ENCODE measurements around the gene ARSG. TPM values are rescaled to one million over a fixed set of nuclear protein-coding genes. Genes with fewer than 3 reads are reported as not detected.

Gene ARSG
- total and polyA plus RNA-seq, 2 donors (not counting 3 experiments of a cell fraction or from before 2014, with no cell fraction given) = 3.9 to 7.0 TPM

GRCh38 chr17:68319410-68320162, 28.3 kb downstream of the ARSG start:
- no peak overlapping the region for H3K4me2 ChIP-seq (ENCODE audit: insufficient read depth, low read length)
- BruUV-seq (replicated peaks) = no TSS peak
- dilution Hi-C loops (cut with MboI; ENCODE audit: extremely low pct_ligation_motif_present, low sequenced_read_pairs) = no loop called here

More at GRCh38 chr17:68319410-68320162, 28.3 kb downstream of the ARSG start:
- H3K36me3 ChIP-seq (ENCODE audit: control insufficient read depth in 2 of 2, extremely low read depth in 1 of 2, insufficient read depth in 2 of 2, low read length in 2 of 2) = no peaks in the 10 kb centered on the region
- H3K27ac ChIP-seq (ENCODE audit: insufficient read depth, low read depth, low read length) = no peak overlapping the region
- no peak overlapping the region for H3K9ac ChIP-seq (replicated peaks; ENCODE audit: extremely low read depth, insufficient read depth, low read length)
- ChIA-PET POLR2A (no interaction called here), CTCF (interaction anchor here (1.2 to 2.2 kb wide), 3 partner anchors 11 to 79 kb away, joined by 3 to 11 read pairs (median 3); no protein-coding TSS in a partner anchor)
- DNase-seq (ENCODE audit: low read depth, low spot score) (no peak), FAIRE-seq (no peak)
- intact Hi-C loops (cut with micrococcal nuclease) = no loop called here
- no peaks in the 10 kb centered on the region for H3K27me3 ChIP-seq (ENCODE audit: control insufficient read depth in 2 of 2, insufficient read depth in 2 of 2, low read length in 2 of 2)
- H3K4me1 ChIP-seq (ENCODE audit: control insufficient read depth, extremely low read depth, insufficient read depth, low read length) = no peaks in the 10 kb centered on the region
- H2AFZ ChIP-seq (ENCODE audit: low read depth, low read length) = no peak overlapping the region
- H3K9me3 ChIP-seq (replicated peaks; ENCODE audit: control insufficient read depth, insufficient read depth, low read length) = no peaks in the 10 kb centered on the region
- H3K79me2 ChIP-seq (ENCODE audit: control insufficient read depth, insufficient read depth, low read length) = no peaks in the 10 kb centered on the region
- no peak for TF ChIP-seq EZH2 (IDR thresholded peaks at IDR 0.05; ENCODE audit: borderline replicate concordance, low read depth, low read length, severe bottlenecking)
- TF ChIP-seq MYC (IDR thresholded peaks at IDR 0.05; ENCODE audit: low read depth, low read length) = no peak
- no peak for TF ChIP-seq FOS (IDR thresholded peaks at IDR 0.05; ENCODE audit: borderline replicate concordance, insufficient read depth, low read length)
- TF ChIP-seq MAX (IDR thresholded peaks at IDR 0.05; ENCODE audit: insufficient read depth, insufficient read length) = no peak
- no peak for TF ChIP-seq JUN (IDR thresholded peaks at IDR 0.05; ENCODE audit: borderline replicate concordance, insufficient read depth, insufficient read length, low read depth)
- TF ChIP-seq POLR2AphosphoS5 (IDR thresholded peaks at IDR 0.05; ENCODE audit: insufficient read depth, low read depth, low read length) = no peak
- TF ChIP-seq CTCF (IDR thresholded peaks at IDR 0.05; ENCODE audit: extremely low read depth in 1 of 2, insufficient read depth in 1 of 2, low read depth in 1 of 2, low read length in 2 of 2) = no peak
- no peak for TF ChIP-seq POLR2A (IDR thresholded peaks at IDR 0.05; ENCODE audit: low read depth, low read length)
- no peak for TF ChIP-seq GATA2 (IDR thresholded peaks at IDR 0.05; ENCODE audit: insufficient read depth, insufficient read length, low read depth, low read length)
- no peaks in the 10 kb centered on the region for H3K9me1 ChIP-seq (replicated peaks; ENCODE audit: control insufficient read depth, extremely low read depth, insufficient read depth, low read length)
- no peaks in the 10 kb centered on the region for H4K20me1 ChIP-seq (replicated peaks; ENCODE audit: control insufficient read depth, extremely low read depth, insufficient read depth, low read length)
- H3K4me3 ChIP-seq (replicated peaks in 1 of 3; ENCODE audit: insufficient read depth in 1 of 3, low read depth in 1 of 3, low read length in 3 of 3) = no peak overlapping the region
